Liver (tissue), 9 donors: Measurements from ENCODE around the gene PER2. TPM values are rescaled to one million over a fixed set of nuclear protein-coding genes. Genes with fewer than 3 reads are reported as not detected.

Source experiments
- DNase-seq: peaks from one replicate; pipeline ENCODE4 v3.0.0-alpha.2; 2017; ENCODE audit warnings: low spot score
- H3K27ac ChIP-seq, 2 donors: one replicate each; pipeline ENCODE4 v1.7.0; 2013; ENCODE audit warnings: inconsistent platforms in 2 of 2, low read length in 2 of 2, control low read depth in 1 of 2, low read depth in 1 of 2, mild to moderate bottlenecking in 1 of 2
- H3K27me3 ChIP-seq, 4 donors: one replicate each; pipeline versions ENCODE4 v1.6.1 to v1.7.0; 2013; ENCODE audit warnings: low read length in 3 of 4, inconsistent platforms in 1 of 4, mild to moderate bottlenecking in 1 of 4, moderate library complexity in 1 of 4; ENCODE audit not compliant: control insufficient read depth in 4 of 4, insufficient read depth in 4 of 4
- H3K36me3 ChIP-seq, 4 donors: one replicate each; pipeline versions ENCODE4 v1.6.1 to v1.7.0; 2013; ENCODE audit warnings: low read length in 3 of 4, mild to moderate bottlenecking in 3 of 4, low read depth in 1 of 4, moderate library complexity in 1 of 4; ENCODE audit not compliant: control insufficient read depth in 4 of 4, insufficient read depth in 3 of 4
- H3K4me1 ChIP-seq, 4 donors: one replicate each; pipeline versions ENCODE4 v1.6.1 to v1.7.0; 2013; ENCODE audit warnings: low read length in 3 of 4, mild to moderate bottlenecking in 3 of 4, moderate library complexity in 1 of 4; ENCODE audit not compliant: control insufficient read depth in 4 of 4, insufficient read depth in 4 of 4
- H3K4me3 ChIP-seq, 3 donors: one replicate each; pipeline versions ENCODE4 v1.6.1 to v1.7.0; 2013; ENCODE audit warnings: low read length in 3 of 3, control low read depth in 1 of 3, low read depth in 1 of 3, mild to moderate bottlenecking in 1 of 3
- H3K9ac ChIP-seq, 2 donors: one replicate each; pipeline ENCODE4 v1.7.0; 2013; ENCODE audit warnings: low read length in 2 of 2, mild to moderate bottlenecking in 2 of 2, moderate library complexity in 2 of 2, control low read depth in 1 of 2, low read depth in 1 of 2
- H3K9me3 ChIP-seq, 4 donors: one replicate each; pipeline versions ENCODE4 v1.6.1 to v1.7.0; 2013; ENCODE audit warnings: low read length in 3 of 4; ENCODE audit not compliant: control insufficient read depth in 4 of 4
- ATF3 ChIP-seq: IDR thresholded peaks from 2 replicates; pipeline ENCODE4 v1.6.1; 2016; ENCODE audit warnings: antibody characterized with exemption
- CTCF ChIP-seq: fragments of 150-350 bp; IDR thresholded peaks from 2 replicates; pipeline ENCODE4 v1.5.1; 2017; ENCODE audit warnings: improper control_type of control experiment, low read depth, low read length; ENCODE audit not compliant: missing input control
- EGR1 ChIP-seq, 2 donors: IDR thresholded peaks; 2 replicates each; pipeline ENCODE4 v1.6.1; 2016 to 2018; ENCODE audit warnings: antibody characterized with exemption in 2 of 2, low read depth in 2 of 2
- FOXA1 ChIP-seq: IDR thresholded peaks from 2 replicates; pipeline ENCODE4 v1.6.1; 2016; ENCODE audit warnings: antibody characterized with exemption
- FOXA2 ChIP-seq: IDR thresholded peaks from 2 replicates; pipeline ENCODE4 v1.6.1; 2016; ENCODE audit warnings: antibody characterized with exemption
- GABPA ChIP-seq, 2 donors: IDR thresholded peaks in 1 of 2; conservative IDR thresholded peaks in 1 of 2; 2 replicates each; pipeline ENCODE4 v1.6.1; 2016; ENCODE audit warnings: antibody characterized with exemption in 2 of 2, mild to moderate bottlenecking in 1 of 2, moderate library complexity in 1 of 2
- HNF4A ChIP-seq, 2 donors: conservative IDR thresholded peaks; 2 replicates each; pipeline ENCODE4 v1.6.1; 2016; ENCODE audit warnings: antibody characterized with exemption in 2 of 2, mild to moderate bottlenecking in 2 of 2
- HNF4G ChIP-seq: IDR thresholded peaks from 2 replicates; pipeline ENCODE4 v1.6.1; 2016; ENCODE audit warnings: antibody characterized with exemption
- JUND ChIP-seq, 2 donors: IDR thresholded peaks; 2 replicates each; pipeline ENCODE4 v1.6.1; 2016; ENCODE audit warnings: antibody characterized with exemption in 2 of 2
- MAX ChIP-seq: IDR thresholded peaks from 2 replicates; pipeline ENCODE4 v1.6.1; 2016; ENCODE audit warnings: antibody characterized with exemption
- NR2F2 ChIP-seq: IDR thresholded peaks from 2 replicates; pipeline ENCODE4 v1.6.1; 2016; ENCODE audit warnings: antibody characterized with exemption
- RAD21 ChIP-seq, 2 donors: IDR thresholded peaks; 2 replicates each; pipeline ENCODE4 v1.6.1; 2016; ENCODE audit warnings: antibody characterized with exemption in 2 of 2, mild to moderate bottlenecking in 2 of 2
- REST ChIP-seq: IDR thresholded peaks from 2 replicates; pipeline ENCODE4 v1.6.1; 2016; ENCODE audit warnings: antibody characterized with exemption, mild to moderate bottlenecking
- RXRA ChIP-seq, 2 donors: IDR thresholded peaks; 2 replicates each; pipeline ENCODE4 v1.6.1; 2017 to 2018; ENCODE audit warnings: antibody characterized with exemption in 2 of 2, mild to moderate bottlenecking in 1 of 2
- SP1 ChIP-seq: IDR thresholded peaks from 2 replicates; pipeline ENCODE4 v1.6.1; 2018; ENCODE audit warnings: antibody characterized with exemption, mild to moderate bottlenecking
- TAF1 ChIP-seq: conservative IDR thresholded peaks from 2 replicates; pipeline ENCODE4 v1.6.1; 2016; ENCODE audit warnings: antibody characterized with exemption, mild to moderate bottlenecking
- YY1 ChIP-seq: IDR thresholded peaks from 2 replicates; pipeline ENCODE4 v1.6.1; 2016; ENCODE audit warnings: antibody characterized with exemption, mild to moderate bottlenecking
- ZBTB33 ChIP-seq: IDR thresholded peaks from 2 replicates; pipeline ENCODE4 v1.6.1; 2016; ENCODE audit warnings: antibody characterized with exemption
- WGBS: extraction: QIAGEN DNeasy Blood & Tissue Kit; methylation state at CpG from one replicate; pipeline ENCODE4 v1.1.7; 2013; 5-methylcytosine and 5-hydroxymethylcytosine counted together
- polyA plus RNA-seq, 2 donors: library from polyadenylated mRNA; stranded (reverse) in 1 of 2; unstranded in 1 of 2; fragments of 200-250 nt in 1 of 2; fragments of >200 nt in 1 of 2; fragmentation: Nextera tagmentation in 1 of 2; extraction: Ambion mirVana in 1 of 2; gene quantifications; one replicate each; pipeline versions ENCODE4 v1.2.1 to v1.2.3, GENCODE V29; 2013 to 2015
- total RNA-seq, 2 donors: library from RNA; depleted of rRNA; stranded (reverse); fragments of >200 nt; gene quantifications; one replicate each; pipeline ENCODE4 v1.2.3, GENCODE V29; 2014
- donor health status: healthy.
- donor health status: healthy.
- donor health status: healthy.
- donor health status: healthy.
- donor health status: healthy.

PER2 gene
- total and polyA plus RNA-seq, 4 donors = 1.1 to 12.5 (median 4.1) TPM

GRCh38 chr2:238322001-238322411 lies 33.6 kb upstream of the PER2 start (continued):
- no peak for TF ChIP-seq CTCF
- no peak for TF ChIP-seq YY1
- TF ChIP-seq TAF1 = no peak
- no peak for TF ChIP-seq ATF3
- TF ChIP-seq EGR1 (IDR thresholded peaks at IDR 0.05; ENCODE audit: low read depth in 2 of 2) = no peak
- no peak for TF ChIP-seq GABPA (IDR thresholded peaks at IDR 0.05 in 1 of 2, conservative IDR thresholded peaks at IDR 0.05 in 1 of 2)

GRCh38 chr2:238321467-238321866 lies 33.1 kb upstream of the PER2 start:
- H3K27ac ChIP-seq = no peak overlapping the region

More at GRCh38 chr2:238321467-238321866, 33.1 kb upstream of the PER2 start:
- no peaks in the 10 kb centered on the region for H3K27me3 ChIP-seq
- TF ChIP-seq REST = no peak
- no peak for TF ChIP-seq ZBTB33
- TF ChIP-seq HNF4G = no peak
- TF ChIP-seq RAD21 (IDR thresholded peaks at IDR 0.05) = no peak
- TF ChIP-seq EGR1 (IDR thresholded peaks at IDR 0.05; ENCODE audit: low read depth in 2 of 2) = no peak
- no peak for TF ChIP-seq SP1
- TF ChIP-seq FOXA2 = no peak
- no peak for TF ChIP-seq TAF1
- TF ChIP-seq JUND (IDR thresholded peaks at IDR 0.05) = no peak
- no peak for TF ChIP-seq RXRA (IDR thresholded peaks at IDR 0.05)
- no peak for TF ChIP-seq MAX
- no peak for TF ChIP-seq FOXA1
- TF ChIP-seq YY1 = no peak
- TF ChIP-seq GABPA (IDR thresholded peaks at IDR 0.05 in 1 of 2, conservative IDR thresholded peaks at IDR 0.05 in 1 of 2) = no peak
- TF ChIP-seq HNF4A (conservative IDR thresholded peaks at IDR 0.05) = no peak
- TF ChIP-seq CTCF = no peak
- no peak for TF ChIP-seq ATF3
- TF ChIP-seq NR2F2 = no peak
- H3K9ac ChIP-seq = peak overlapping the region in 1 of 2 donors; percentile 81
- peak overlapping the region in 1 of 3 donors; percentile 97 for H3K4me3 ChIP-seq
- 64% methylated on average over 9 of the region's 9 CpGs for WGBS
- DNase-seq = no peak
- no peaks in the 10 kb centered on the region for H3K9me3 ChIP-seq
- H3K36me3 ChIP-seq = peaks cover 0 to 2% (median 0%) of the 10 kb centered on the region in 4 donors
- H3K4me1 ChIP-seq = peaks cover 0 to 19% (median 12%) of the 10 kb centered on the region in 4 donors
